NK-92 (cell line): ENCODE results near the gene FAM83E.

Experiments
- DNase-seq: peaks from one replicate; lab custom pipeline; 2025; ENCODE audit not compliant: unreplicated experiment; lab: John Stamatoyannopoulos, UW

Gene FAM83E

DNA sequence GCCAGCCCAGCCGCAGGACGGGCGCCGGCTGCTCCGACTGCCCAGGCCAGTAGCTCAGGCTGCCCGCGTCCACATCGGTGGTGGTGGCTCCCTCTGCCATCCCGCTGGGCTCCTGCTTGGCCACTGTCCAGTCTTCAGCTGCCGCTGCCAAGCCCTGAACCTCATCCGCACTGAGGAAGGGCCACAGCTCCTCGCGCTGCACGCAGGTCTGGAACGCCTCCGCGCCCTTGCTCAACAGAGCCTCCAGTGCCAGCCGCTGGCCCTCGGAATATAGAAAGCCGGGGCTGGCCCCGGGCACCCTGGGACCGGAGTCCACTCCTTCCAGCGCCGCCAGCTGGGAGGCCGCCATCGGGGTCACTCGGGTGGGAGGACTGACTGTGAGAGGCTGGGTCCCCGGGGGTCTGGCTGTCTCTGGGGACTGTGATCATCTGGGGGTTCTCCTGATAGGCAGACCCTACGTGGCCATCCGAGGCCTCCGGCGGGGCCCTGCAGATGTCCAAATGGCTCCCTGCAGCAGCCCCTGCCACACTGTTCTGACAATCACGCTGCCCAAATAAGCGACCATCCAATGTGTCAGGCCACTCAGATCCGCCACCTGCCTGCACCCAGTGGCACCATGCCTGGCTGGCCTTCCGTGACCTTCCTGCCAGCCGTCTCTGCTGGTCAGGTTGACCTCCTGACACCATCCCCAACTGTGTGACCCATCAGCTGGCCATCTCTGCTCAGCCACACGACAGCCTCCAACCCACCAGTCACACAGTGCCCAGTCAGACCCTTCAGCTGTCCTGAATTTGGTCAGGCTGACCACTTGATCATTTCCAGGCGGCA, 1.6 kb downstream of the FAM83E start:
- DNase-seq: no peak

- DNase-seq: no peak
These were observed 3.0 kb downstream of the FAM83E start for GRCh38 chr19:48611872-48612271.

DNA sequence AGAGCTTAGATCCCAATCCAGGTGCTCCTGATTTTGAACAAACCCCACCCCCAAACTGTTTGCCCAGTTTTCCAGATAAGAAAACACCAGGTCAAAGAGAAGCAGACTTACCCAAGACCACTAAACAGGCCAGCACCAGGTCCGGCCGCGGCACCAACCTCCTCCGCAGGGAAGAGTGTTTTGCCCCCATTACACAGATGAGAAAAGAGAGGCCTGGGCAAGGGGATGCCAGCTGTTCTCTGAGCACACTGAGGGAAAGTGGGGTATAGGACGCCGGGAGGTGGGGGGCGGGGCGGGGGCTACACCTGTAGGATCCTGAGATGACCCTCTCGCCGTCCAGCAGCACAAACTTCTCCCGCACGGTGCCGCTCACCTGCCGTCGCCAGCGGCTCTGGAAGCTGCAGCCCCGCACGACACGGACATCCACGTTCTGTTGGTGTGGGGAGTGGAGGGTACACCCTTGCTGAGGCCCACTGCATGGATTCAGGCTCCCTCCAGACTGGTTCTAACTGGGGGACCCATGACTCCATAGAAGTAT, 5.2 kb downstream of the FAM83E start:
- no peak for DNase-seq

GRCh38 chr19:48608798-48609263, 6.0 kb downstream of the FAM83E start:
- no peak for DNase-seq

DNA sequence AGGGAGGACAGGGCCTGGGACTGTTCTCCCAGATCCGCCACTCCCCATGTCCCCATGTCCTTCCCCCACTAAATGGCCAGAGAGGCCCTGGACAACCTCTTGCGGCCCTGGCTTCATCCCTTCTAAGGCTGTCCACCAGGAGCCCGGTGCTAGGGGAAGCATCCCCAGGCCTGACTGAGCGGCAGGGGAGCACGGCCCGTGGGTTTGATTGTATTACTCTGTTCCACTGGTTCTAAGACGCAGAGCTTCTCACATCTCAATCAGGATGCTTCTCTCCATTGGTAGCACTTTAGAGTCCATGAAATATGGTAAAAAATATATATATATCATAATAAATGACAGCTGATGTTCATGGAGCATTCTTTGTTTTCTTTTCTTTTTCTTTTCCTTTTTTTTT, 7.5 kb downstream of the FAM83E start:
- no peak for DNase-seq

DNA sequence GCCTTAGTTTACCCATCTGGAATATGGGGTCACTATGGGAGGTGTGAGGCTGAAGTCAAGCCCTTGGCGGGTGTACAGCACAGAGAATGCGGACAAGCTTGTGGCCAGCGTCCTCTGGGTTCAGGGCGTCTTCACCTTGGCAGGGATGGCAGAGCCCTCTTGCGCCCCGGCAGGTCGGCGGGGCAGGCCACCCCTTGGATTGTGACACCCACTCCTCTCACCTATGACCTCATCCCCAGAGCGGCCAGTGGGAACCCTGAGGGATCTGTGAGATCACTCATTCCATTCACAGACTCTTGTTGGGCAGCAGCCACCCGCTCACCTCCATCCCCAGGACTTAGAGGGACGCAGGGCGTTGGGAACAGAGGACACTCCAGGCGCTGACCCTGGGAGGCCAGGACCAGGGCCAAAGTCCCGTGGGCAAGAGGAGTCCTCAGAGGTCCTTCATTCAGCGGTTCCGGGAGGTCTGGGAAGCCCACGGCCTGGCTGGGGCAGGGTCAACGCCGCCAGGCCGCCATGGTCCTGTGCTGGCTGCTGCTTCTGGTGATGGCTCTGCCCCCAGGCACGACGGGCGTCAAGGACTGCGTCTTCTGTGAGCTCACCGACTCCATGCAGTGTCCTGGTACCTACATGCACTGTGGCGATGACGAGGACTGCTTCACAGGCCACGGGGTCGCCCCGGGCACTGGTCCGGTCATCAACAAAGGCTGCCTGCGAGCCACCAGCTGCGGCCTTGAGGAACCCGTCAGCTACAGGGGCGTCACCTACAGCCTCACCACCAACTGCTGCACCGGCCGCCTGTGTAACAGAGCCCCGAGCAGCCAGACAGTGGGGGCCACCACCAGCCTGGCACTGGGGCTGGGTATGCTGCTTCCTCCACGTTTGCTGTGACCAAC, 8.2 kb downstream of the FAM83E start, which contains the start of gene SPACA4:
SPACA4 (plus strand) TSS at position 280 of the 896 bp plus-strand sequence; CDS start at position 517, 237 bp downstream.
- DNase-seq: no peak

- no peak for DNase-seq
These were observed 11.0 kb downstream of the FAM83E start for GRCh38 chr19:48603850-48604249.

DNA sequence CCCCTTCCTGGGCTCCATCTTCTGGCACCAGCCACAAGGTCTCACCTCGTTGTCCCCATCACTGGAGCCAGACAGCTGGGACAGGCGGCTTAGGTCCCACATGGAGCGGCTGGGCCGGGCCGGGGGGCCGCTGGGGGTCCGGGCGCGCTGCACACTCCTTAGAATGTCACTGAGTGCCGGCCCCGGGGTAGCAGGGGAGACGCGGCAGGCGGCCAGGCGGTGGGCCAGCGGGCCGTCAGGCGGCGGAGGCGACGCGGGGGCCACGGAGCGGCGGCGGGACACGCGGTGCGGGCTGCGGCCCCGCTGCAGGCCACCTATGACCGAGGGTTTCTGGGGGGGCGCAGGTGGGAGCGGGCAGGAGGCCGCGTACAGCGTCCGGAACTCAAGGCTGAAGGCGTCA, 11.4 kb downstream of the FAM83E start:
- no peak for DNase-seq

DNA sequence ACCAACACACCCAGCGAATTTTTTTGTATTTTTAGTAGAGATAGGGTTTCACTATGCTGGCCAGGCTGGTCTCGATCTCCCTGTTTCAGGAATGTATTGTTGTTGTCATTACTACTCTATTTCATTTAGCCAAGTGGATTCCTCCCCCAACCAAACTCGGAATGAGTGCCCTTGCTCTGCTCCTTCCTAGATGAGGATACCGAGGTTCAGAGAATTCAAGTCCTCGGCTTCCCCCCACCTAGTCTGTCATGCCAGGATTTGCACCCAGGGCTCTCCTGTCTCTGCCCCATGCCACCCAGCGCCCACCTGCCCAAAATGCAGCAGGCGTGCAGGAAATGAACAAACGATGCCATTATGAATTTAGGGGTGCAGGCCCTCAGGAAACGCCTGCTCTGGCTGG, 11.9 kb downstream of the FAM83E start:
- DNase-seq: no peak

GRCh38 chr19:48600679-48601417, 14.0 kb downstream of the FAM83E start:
- no peak for DNase-seq

- no peak for DNase-seq
These were observed 15.7 kb downstream of the FAM83E start for GRCh38 chr19:48598996-48599700.

- no peak for DNase-seq
These were observed 18.0 kb downstream of the FAM83E start for GRCh38 chr19:48596679-48597465.

DNA sequence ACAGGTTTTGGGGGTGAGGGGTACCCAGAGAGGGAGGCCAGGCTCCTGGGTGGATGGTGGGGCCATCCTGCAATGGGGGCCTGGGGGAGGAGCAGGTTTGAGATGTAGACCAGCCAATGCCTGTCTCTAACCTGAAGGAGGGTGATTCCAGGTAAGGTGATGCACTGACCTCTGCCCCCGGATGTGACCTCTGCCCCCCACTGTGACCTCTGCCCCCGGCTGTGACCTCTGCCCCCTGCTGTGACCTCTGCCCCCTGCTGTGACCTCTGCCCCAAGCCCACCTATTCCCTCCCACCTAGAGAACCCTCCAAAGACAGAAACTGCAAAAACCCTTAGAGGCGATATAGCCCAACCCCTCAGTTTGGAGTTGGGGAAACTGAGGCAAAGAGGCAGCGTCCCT, 18.6 kb downstream of the FAM83E start:
- no peak for DNase-seq

- no peak for DNase-seq
These were observed 19.0 kb downstream of the FAM83E start for GRCh38 chr19:48595833-48596232.

DNA sequence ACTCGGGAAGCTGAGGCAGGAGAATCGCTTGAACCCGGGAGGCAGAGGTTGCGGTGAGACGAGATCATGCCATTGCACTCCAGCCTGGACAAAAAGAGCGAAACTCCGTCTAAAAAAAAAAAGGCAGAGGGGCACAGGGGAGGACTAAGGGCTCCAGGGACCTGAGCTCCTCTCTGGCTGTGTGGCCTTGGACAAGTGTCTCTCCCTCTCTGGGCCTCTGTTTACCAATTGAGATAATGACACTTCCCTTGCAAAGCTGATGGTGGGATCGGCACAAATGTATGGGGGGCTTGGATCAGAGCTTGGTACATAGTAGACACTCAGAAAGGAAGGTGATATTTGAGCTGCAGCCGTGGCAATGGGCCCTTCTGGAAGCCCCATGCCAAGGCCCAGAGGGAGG, 19.7 kb downstream of the FAM83E start:
- DNase-seq: no peak

- no peak for DNase-seq
These were observed 23.9 kb downstream of the FAM83E start for GRCh38 chr19:48591021-48591420.

GRCh38 chr19:48588670-48589401, 26.0 kb downstream of the FAM83E start:
- no peak for DNase-seq

GRCh38 chr19:48587387-48587786, 27.5 kb downstream of the FAM83E start:
- no peak for DNase-seq

DNA sequence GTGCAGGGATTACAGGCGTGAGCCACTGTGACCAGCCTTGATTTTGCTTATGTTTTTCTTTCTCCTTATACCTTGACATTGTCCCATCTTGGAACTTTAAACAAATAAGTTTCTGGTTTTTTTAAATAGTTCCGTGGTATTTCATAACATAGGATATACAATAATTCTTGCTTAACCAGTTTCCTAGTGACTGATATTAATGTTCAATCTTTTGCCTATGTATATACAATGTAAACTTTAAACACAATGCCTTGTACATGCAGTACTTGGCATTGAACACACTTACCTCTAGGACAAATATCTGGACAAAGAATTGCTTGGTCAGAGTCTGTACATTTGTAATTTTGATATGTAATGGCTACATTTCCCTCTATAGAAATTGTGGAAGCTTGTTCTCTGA, 32.7 kb downstream of the FAM83E start:
- DNase-seq: no peak
